SJCRH30 (cell line): ENCODE results near the gene TMEM174. TPM values are rescaled to one million over a fixed set of nuclear protein-coding genes. Genes with fewer than 3 reads are reported as not detected.
"Not testable (repeated sequence)": the region's sequence is repeated elsewhere in the genome, so short reads cannot be mapped to it uniquely, and the experiment has no call there.

Source experiments
- DNase-seq, 2 experiments: peaks; one replicate each; pipeline ENCODE4 v3.0.0-alpha.2; 2015 to 2020
- H3K27ac ChIP-seq: fragments of 250-450 bp; sonication (Bioruptor Pico); 2 replicates; pipeline ENCODE4 v1.5.1; 2020; ENCODE audit warnings: mild to moderate bottlenecking, moderate library complexity
- H3K27me3 ChIP-seq: fragments of 250-450 bp; sonication (Bioruptor Pico); 2 replicates; pipeline ENCODE4 v1.5.1; 2020; ENCODE audit warnings: mild to moderate bottlenecking, moderate library complexity
- H3K36me3 ChIP-seq: fragments of 250-450 bp; sonication (Bioruptor Pico); 2 replicates; pipeline ENCODE4 v1.5.1; 2020; ENCODE audit warnings: mild to moderate bottlenecking, moderate library complexity
- H3K4me1 ChIP-seq: fragments of 250-450 bp; sonication (Bioruptor Pico); 2 replicates; pipeline ENCODE4 v1.5.1; 2020; ENCODE audit warnings: mild to moderate bottlenecking, moderate library complexity
- H3K4me3 ChIP-seq: fragments of 250-450 bp; sonication (Bioruptor Pico); 2 replicates; pipeline ENCODE4 v1.5.1; 2020; ENCODE audit warnings: mild to moderate bottlenecking, moderate library complexity
- H3K9me3 ChIP-seq: fragments of 250-450 bp; sonication (Bioruptor Pico); replicated peaks from 2 replicates; pipeline ENCODE4 v1.5.1; 2020; ENCODE audit warnings: mild to moderate bottlenecking, moderate library complexity
- total RNA-seq: library from RNA; depleted of rRNA; stranded (reverse); fragments of >200 nt; shearing (Covaris generic); gene quantifications from 2 replicates; pipeline ENCODE4 v1.2.3, GENCODE V29; 2014

The TMEM174 gene
- total RNA-seq, 1 experiment from 2014 or later: not detected

DNA sequence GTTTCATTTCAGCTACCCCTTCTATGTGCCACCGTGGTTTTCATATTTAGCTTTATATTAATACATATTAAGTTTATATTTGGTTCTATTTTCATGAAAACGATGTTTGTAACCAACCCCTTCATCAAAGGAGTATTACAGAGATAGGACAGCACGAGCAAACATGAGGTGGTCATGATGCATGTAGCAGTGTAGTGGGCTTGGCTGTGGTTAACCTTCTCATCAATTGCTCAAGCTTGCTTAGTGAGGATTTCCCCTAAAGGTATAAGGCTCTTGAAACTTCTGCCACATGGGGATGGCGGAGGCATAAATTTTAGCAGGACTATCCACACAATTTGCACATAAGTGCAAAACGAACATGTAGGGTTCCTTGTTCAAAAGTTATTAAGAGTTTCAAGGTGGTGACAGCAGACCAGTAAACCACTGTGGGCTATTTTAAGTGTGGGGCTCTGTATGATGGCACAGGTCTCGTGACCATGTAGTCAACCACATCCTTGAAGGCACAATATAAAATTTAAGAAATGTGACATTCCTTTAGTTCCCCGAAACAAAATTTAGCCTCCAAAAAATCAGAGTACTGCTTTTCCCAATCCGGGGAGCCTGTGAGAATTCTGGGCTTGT is 24.8 kb downstream of the TMEM174 start:
- Histone ChIP-seq H3K4me1 (no peaks in the 10 kb centered on the region), H3K27ac (no peak overlapping the region), H3K9me3 (no peaks in the 10 kb centered on the region), H3K27me3 (no peaks in the 10 kb centered on the region), H3K4me3 (no peak overlapping the region), H3K36me3 (no peaks in the 10 kb centered on the region)
- DNase-seq: no peak

DNA sequence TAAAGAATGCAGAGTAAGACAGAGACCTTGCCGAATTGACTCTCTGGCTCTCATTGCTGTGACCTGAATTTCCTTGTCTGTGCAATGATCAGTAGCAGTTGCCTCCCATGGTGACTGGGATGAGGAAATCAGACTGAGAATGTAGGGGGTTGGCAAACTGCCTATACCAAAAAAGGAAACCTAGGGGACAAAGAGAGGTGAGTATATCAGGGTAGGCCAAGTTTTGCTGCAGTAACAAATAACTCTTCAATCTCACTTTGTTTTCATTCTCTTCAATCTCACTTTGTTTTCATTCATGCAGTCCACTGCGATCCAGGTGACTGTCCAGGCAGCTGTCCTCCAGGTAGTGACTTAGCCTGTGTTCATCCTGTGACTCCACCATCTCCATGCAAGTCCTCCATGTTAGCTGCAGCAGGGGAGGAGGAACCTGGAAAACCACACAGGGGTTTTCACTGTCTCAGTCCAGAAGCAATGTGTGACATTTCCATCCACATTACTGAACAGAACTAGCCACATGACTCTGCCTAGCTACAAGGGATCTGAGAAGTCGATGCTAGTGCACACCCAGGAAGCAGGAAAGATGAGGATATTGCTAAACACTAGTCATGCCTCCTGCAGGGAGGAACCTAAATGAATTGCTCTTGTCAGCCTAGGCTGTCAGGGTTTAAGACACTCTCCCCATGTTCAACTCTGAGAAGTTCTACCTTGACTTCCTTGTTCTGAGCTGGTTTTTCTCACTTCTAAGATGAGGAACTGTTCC is 26.0 kb downstream of the TMEM174 start:
- Histone ChIP-seq H3K4me3 (no peak overlapping the region), H3K9me3 (no peaks in the 10 kb centered on the region), H3K27ac (no peak overlapping the region), H3K27me3 (no peaks in the 10 kb centered on the region), H3K4me1 (peaks cover 2% of the 10 kb centered on the region; the same call in 1 of the 2 replicates), H3K36me3 (no peaks in the 10 kb centered on the region)
- no peak for DNase-seq

DNA sequence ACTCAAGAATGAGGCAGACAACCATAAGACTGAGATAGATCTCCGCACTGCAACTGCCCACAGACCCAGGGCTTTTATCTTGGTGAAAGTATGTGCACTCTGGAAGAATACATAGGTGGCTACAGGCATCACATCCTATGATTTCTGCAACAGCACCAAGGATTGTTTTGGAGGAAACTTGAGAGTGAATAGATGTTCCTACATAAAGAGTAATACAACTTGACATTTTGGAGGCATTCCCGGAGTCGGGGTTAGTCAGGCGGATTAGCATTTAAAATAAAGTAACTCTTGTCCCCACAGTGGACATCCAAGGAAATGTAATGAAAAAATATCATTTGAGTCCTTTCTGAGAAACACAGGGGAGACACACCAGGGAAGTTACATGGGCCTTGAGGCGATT is 26.7 kb downstream of the TMEM174 start:
- Histone ChIP-seq H3K27me3 (no peaks in the 10 kb centered on the region), H3K4me3 (no peak overlapping the region), H3K27ac (no peak overlapping the region), H3K4me1 (peaks cover 3% of the 10 kb centered on the region; the same call in 1 of the 2 replicates), H3K36me3 (no peaks in the 10 kb centered on the region), H3K9me3 (no peaks in the 10 kb centered on the region)
- DNase-seq: no peak

DNA sequence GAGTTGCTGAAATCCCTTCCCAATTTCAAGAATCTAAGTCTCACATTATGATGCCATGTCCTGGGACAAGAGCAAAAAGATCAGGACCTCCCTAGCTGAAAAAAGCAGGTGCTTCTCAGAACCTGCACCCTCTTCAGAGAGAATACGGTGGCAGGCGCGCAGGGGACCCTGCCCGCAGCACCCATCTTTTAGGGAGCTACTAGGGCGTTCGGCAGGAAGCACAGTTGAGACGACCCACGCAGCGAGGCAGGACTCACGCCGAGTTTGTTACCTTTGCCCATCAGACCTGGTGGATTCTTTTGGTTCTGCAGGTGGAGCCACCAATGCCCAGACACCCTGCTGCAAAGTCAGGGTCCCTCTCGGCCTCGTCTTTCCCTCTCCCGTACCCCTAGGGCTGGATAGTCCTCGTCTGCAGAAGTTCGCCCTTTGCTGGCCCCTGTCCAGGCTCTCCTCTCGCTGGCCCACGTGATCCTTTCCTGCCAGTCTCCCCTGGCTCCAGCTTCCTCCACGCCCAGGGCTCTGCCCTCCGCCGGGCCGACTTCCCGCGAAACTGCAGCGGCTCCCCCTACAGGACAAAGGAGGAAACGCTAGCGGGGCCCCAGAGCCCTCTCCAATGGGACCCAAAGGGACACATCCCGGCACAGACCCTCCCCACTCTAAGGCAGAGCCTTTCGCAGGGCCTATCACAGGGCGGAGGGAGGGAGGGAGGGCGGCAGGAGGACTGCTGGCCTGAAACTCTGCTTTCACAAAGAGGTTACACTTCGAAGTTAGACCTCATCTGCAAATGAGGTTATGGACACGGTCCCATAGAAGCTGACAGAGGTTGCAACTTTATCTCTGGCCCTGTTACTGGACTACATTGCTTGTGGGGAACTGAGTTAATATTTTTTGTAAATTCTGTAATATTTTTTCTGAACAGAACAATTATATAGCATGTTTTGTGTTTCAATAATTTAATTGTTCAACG is 28.8 kb downstream of the TMEM174 start:
- Histone ChIP-seq H3K4me1 (peaks cover 3% of the 10 kb centered on the region; the same call in 1 of the 2 replicates), H3K9me3 (no peaks in the 10 kb centered on the region), H3K27me3 (no peaks in the 10 kb centered on the region), H3K36me3 (no peaks in the 10 kb centered on the region), H3K27ac (no peak overlapping the region), H3K4me3 (no peak overlapping the region)
- peak; percentile 81 to 83 for DNase-seq

DNA sequence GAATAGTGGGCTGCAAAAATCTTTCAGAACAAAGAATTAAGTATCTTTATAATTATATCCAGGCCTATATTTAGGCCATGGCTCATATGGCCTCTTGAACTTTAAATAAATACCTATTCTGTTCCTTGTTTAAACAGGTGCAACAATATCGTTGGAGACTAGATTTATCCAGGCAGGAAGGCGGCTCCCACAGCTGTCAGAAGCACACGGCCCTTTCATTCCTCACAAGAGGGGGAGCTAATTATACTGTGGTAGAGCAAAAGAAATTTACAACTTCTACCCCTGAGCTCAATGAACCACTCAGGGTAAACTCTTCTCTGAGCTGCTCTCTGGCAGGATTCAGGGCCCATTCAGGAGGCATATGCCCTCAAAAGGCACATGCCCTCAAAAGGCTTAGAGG is 31.3 kb downstream of the TMEM174 start:
- Histone ChIP-seq H3K36me3 (no peaks in the 10 kb centered on the region), H3K27ac (no peak overlapping the region), H3K4me3 (no peak overlapping the region), H3K27me3 (no peaks in the 10 kb centered on the region), H3K9me3 (no peaks in the 10 kb centered on the region), H3K4me1 (peaks cover 3% of the 10 kb centered on the region; the same call in 1 of the 2 replicates)
- DNase-seq: peak; percentile 22 to 59

DNA sequence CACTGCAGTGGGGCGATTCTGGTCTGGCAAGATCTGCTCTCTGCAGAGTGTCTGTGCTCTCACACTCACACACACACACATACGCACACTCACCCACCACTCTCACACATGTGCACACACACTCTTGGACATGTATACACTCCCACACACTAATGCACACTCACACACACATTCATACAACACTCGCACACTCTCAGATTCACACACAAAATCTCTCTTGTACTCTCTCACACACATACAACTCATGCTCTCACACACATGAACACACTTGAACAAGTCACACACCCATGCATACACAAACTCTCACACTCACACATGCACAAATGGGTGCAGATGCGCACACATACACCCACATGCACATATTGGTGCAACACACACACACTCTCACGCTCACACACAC is 31.7 kb downstream of the TMEM174 start:
- Histone ChIP-seq H3K9me3 (no peaks in the 10 kb centered on the region), H3K27me3 (no peaks in the 10 kb centered on the region), H3K27ac (no peak overlapping the region), H3K36me3 (no peaks in the 10 kb centered on the region), H3K4me3 (no peak overlapping the region), H3K4me1 (peaks cover 3% of the 10 kb centered on the region; the same call in 1 of the 2 replicates)
- DNase-seq: no peak

DNA sequence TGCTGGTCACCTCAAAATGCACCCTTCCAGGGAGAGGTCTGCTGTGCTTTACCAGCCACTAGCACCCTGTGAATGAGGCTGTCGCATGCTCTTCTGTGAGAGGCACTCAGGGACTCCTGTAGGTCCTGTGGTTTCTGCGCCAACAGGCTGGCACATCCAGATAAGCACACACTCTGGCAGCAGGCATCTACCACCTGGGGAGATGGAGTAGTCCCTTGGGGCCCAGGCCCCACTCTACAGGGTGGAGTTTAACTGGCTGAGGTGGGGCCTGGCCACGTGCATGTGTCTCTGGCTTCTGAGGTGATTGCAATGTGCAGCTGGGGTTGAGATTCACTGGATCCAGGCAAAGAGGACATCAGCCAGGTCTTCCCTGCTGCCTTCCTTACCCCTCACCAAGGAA is 32.3 kb downstream of the TMEM174 start:
- Histone ChIP-seq H3K36me3 (no peaks in the 10 kb centered on the region), H3K4me3 (no peak overlapping the region), H3K27me3 (no peaks in the 10 kb centered on the region), H3K27ac (no peak overlapping the region), H3K9me3 (no peaks in the 10 kb centered on the region), H3K4me1 (peaks cover 3% of the 10 kb centered on the region; the same call in 1 of the 2 replicates)
- DNase-seq: no peak

DNA sequence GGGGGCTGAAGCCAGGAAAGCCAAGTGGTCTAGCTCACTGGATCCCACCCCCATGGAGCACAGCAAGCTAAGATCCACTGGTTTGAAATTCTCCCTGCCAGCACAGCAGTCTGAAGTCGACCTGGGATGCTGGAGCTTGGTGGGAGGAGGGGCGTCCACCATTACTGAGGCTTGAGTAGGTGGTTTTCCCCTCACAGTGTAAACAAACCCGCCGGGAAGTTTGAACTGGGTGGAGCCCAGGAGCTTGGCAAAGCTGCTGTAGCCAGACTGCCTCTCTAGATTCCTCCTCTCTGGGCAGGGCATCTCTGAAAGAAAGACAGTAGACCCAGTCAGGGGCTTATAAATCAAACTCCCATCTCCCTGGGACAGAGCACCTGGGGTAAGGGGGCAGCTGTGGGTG is 34.2 kb downstream of the TMEM174 start:
- not testable (repeated sequence) for H3K4me3 ChIP-seq, DNase-seq, H3K27me3 ChIP-seq, H3K4me1 ChIP-seq, H3K36me3 ChIP-seq, H3K9me3 ChIP-seq, H3K27ac ChIP-seq

DNA sequence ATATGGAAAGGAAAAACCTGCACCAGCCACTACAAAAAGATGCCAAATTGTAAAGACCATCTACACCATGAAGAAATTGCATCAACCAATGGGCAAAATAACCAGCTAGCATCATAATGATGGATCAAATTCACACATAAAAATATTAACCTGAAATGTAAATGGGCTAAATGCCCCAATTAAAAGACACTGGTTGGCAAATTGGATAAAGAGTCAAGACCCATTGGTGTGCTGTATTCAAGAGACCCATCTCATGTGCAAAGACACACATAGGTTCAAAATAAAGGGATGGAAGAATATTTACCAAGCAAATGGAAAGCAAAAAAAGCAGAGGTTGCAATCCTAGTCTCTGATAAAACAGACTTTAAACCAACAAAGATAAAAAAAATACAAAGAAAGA is 36.1 kb downstream of the TMEM174 start:
- H3K27me3 ChIP-seq, H3K4me1 ChIP-seq, DNase-seq, H3K27ac ChIP-seq, H3K9me3 ChIP-seq, H3K4me3 ChIP-seq, H3K36me3 ChIP-seq: not testable (repeated sequence)

DNA sequence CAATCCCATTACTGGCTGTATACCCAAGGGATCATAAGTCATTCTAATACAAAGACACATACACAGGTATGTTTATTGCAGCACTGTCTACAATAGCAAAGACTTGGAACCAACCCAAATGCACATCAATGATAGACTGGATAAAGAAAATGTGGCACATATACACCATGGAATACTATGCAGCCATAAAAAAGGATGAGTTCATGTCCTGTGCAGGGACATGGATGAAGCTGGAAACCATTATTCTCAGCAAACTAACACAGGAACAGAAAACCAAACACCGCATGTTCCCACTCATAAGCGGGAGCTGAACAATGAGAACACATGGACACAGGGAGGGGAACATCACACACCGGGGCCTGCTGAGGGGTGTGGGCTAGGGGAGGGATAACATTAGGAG is 39.7 kb downstream of the TMEM174 start:
- H3K4me3 ChIP-seq, H3K36me3 ChIP-seq, H3K27me3 ChIP-seq, H3K4me1 ChIP-seq, DNase-seq, H3K9me3 ChIP-seq, H3K27ac ChIP-seq: not testable (repeated sequence)

DNA sequence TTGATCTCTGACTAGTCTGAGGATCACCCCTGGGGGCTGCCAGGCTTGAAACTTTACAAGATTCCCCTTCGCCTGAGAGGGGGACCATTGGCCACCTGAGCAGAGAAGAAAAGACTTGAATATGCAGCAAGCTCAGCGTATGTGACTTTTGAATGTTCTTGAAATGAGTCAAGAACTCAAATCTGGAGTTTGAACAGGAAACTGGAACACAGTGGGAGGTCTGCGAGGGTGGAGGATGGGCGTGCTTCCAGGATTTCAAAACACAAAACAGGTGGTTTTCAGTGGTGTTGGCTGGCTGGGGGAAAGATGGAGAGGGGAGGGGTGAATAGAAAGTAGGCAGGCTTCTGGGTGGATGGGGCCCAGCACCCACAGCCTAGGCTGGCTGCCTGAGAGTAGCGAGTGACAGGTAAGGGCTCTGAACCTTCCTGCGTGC is 40.6 kb downstream of the TMEM174 start:
- peaks cover 3% of the 10 kb centered on the region; the same call in 1 of the 2 replicates for H3K9me3 ChIP-seq
- peak; percentile 64 to 74 for DNase-seq
- H3K4me1 ChIP-seq: peaks cover 8% of the 10 kb centered on the region; the same call in 1 of the 2 replicates
- H3K4me3 ChIP-seq: no peak overlapping the region
- H3K36me3 ChIP-seq: no peaks in the 10 kb centered on the region
- no peak overlapping the region for H3K27ac ChIP-seq
- H3K27me3 ChIP-seq: peaks cover 5% of the 10 kb centered on the region; the same call in 1 of the 2 replicates

DNA sequence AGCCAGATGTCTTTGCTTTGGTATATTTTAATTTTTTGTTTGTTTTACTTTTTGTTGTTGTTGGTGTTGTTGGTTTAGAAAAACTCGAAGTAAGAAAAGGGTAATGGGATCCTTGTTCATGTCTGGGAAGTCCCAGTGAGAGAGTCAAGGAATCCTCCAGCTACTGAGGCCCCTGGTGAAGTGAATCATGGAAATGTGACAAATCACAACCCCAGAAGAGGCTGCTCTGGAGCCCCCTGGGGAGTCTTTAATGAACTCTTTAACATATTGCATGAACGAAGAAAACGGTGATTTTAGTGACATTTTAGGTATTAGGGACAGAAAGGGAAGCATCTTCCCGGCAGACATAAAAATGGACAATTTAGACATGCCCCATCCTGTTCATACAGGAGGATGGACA is 41.3 kb downstream of the TMEM174 start:
- H3K4me3 ChIP-seq: no peak overlapping the region
- H3K4me1 ChIP-seq: peaks cover 8% of the 10 kb centered on the region; the same call in 1 of the 2 replicates
- no peak overlapping the region for H3K27ac ChIP-seq
- peaks cover 5% of the 10 kb centered on the region; the same call in 1 of the 2 replicates for H3K27me3 ChIP-seq
- peaks cover 3% of the 10 kb centered on the region; the same call in 1 of the 2 replicates for H3K9me3 ChIP-seq
- no peaks in the 10 kb centered on the region for H3K36me3 ChIP-seq
- DNase-seq: no peak

DNA sequence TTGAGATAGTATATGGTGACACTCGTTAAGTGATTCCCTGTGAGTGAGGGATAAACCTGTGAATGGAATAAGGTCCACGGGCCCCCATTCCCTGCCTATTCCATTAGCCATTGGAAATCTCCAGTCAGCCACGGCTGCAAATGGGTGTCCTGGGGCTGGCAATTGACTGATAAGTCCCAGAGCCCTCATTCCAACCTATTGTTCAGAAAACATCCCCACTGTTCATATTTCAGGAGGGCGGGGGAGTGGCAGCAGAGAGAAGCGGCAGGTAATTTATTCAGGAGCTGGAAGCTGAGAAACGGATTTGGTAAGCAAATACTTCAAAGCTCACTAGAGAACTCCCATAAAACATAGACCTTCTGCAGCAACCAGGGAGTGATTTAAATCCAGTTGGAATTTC is 42.0 kb downstream of the TMEM174 start:
- Histone ChIP-seq H3K4me3 (no peak overlapping the region), H3K36me3 (no peaks in the 10 kb centered on the region), H3K4me1 (peaks cover 8% of the 10 kb centered on the region; the same call in 1 of the 2 replicates), H3K27me3 (peaks cover 5% of the 10 kb centered on the region; the same call in 1 of the 2 replicates), H3K9me3 (peaks cover 3% of the 10 kb centered on the region; the same call in 1 of the 2 replicates), H3K27ac (no peak overlapping the region)
- DNase-seq: no peak

DNA sequence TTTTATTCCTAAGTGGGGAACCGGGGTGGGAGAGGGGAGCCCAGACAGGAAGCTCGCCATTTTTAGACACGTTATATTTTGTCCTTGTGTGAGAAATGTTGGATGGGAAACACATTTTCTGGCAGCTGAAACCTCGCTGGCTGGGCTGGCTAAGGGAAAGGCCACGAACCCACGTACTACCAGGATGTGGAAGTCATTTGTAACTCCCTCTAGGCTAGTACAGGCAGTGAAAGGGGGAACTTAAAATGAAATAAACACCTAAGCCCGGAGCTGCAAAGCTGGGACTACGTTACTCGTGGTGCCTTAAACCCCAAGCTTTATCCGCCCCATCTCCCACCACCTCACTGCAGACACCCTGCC is 42.5 kb downstream of the TMEM174 start:
- Histone ChIP-seq H3K27ac (no peak overlapping the region), H3K4me3 (no peak overlapping the region), H3K9me3 (peaks cover 3% of the 10 kb centered on the region; the same call in 1 of the 2 replicates), H3K36me3 (no peaks in the 10 kb centered on the region), H3K27me3 (peaks cover 5% of the 10 kb centered on the region; the same call in 1 of the 2 replicates), H3K4me1 (peaks cover 8% of the 10 kb centered on the region; the same call in 1 of the 2 replicates)
- no peak for DNase-seq
